K562 (cell line): Measurements from ENCODE around the gene ABCA13.

Source experiments
- CREB1 ChIP-seq, 2 experiments: sonication (generic) in 1 of 2; formaldehyde crosslinking in 1 of 2; IDR thresholded peaks; 2 replicates each; pipeline versions ENCODE4 v1.6.1 to v1.8.0; 2012 to 2022; ENCODE audit warnings: inconsistent platforms in 1 of 2, mild to moderate bottlenecking in 1 of 2, missing genetic modification reagents in 1 of 2, moderate library complexity in 1 of 2
- NEUROD1 ChIP-seq: fragments of 150-350 bp; IDR thresholded peaks from 2 replicates; pipeline ENCODE4 v1.6.1; 2014; ENCODE audit warnings: borderline replicate concordance, low read length, low read depth; ENCODE audit not compliant: partially characterized antibody
- NR1H2 ChIP-seq: sonication (generic); formaldehyde crosslinking; IDR thresholded peaks from 2 replicates; pipeline ENCODE4 v1.4.0; 2020; ENCODE audit warnings: mild to moderate bottlenecking, missing genetic modification reagents
- THRAP3 ChIP-seq: fragments of 450-650 bp; IDR thresholded peaks from 2 replicates; pipeline ENCODE4 v1.6.1; 2016; ENCODE audit warnings: mild to moderate bottlenecking, inconsistent platforms, borderline replicate concordance
- TF ChIP-seq, protein P1 (sequence below): fragments of 150-350 bp; IDR thresholded peaks from 2 replicates; pipeline ENCODE4 v1.6.1; 2014; ENCODE audit warnings: low read depth, mild to moderate bottlenecking, low read length, borderline replicate concordance

- TF ChIP-seq THRAP3 (no peak), CREB1 (IDR thresholded peaks at IDR 0.05) (no peak), CREB1 (CRISPR knock-in tag; IDR thresholded peaks at IDR 0.05) (no peak), NEUROD1 (no peak), NR1H2 (no peak)
- TF ChIP-seq, protein P1, sequence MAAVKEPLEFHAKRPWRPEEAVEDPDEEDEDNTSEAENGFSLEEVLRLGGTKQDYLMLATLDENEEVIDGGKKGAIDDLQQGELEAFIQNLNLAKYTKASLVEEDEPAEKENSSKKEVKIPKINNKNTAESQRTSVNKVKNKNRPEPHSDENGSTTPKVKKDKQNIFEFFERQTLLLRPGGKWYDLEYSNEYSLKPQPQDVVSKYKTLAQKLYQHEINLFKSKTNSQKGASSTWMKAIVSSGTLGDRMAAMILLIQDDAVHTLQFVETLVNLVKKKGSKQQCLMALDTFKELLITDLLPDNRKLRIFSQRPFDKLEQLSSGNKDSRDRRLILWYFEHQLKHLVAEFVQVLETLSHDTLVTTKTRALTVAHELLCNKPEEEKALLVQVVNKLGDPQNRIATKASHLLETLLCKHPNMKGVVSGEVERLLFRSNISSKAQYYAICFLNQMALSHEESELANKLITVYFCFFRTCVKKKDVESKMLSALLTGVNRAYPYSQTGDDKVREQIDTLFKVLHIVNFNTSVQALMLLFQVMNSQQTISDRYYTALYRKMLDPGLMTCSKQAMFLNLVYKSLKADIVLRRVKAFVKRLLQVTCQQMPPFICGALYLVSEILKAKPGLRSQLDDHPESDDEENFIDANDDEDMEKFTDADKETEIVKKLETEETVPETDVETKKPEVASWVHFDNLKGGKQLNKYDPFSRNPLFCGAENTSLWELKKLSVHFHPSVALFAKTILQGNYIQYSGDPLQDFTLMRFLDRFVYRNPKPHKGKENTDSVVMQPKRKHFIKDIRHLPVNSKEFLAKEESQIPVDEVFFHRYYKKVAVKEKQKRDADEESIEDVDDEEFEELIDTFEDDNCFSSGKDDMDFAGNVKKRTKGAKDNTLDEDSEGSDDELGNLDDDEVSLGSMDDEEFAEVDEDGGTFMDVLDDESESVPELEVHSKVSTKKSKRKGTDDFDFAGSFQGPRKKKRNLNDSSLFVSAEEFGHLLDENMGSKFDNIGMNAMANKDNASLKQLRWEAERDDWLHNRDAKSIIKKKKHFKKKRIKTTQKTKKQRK, result no peak
Measured at GRCh38 chr7:48441848-48442492, 270.7 kb downstream of the ABCA13 start.
